HG02870 (cell line): Measurements from ENCODE around the gene NME8.

Source experiments
- ATAC-seq: cut with Tn5 transposase; IDR thresholded peaks from one replicate; pipeline ENCODE4 v1.9.1; 2021; ENCODE audit warnings: mild to moderate bottlenecking, moderate library complexity; ENCODE audit not compliant: unreplicated experiment

Gene NME8

GRCh38 chr7:37899712-37900247 lies 51.4 kb downstream of the NME8 start:
- ATAC-seq = no peak

- ATAC-seq = no peak
Measured at GRCh38 chr7:37901236-37901827, 52.9 kb downstream of the NME8 start.

GRCh38 chr7:37901890-37902524 lies 53.6 kb downstream of the NME8 start:
- ATAC-seq = no peak

GRCh38 chr7:37908221-37908788 lies 59.9 kb downstream of the NME8 start:
- no peak for ATAC-seq

- no peak for ATAC-seq
Measured at GRCh38 chr7:37912756-37913155, 64.4 kb downstream of the NME8 start.

- no peak for ATAC-seq
Measured at GRCh38 chr7:37915438-37915837, 67.0 kb downstream of the NME8 start.

GRCh38 chr7:37916017-37916672 lies 67.7 kb downstream of the NME8 start:
- no peak for ATAC-seq

- peak; percentile 46 for ATAC-seq
Measured at GRCh38 chr7:37916673-37917660, 68.6 kb downstream of the NME8 start, which contains the start of gene SFRP4. SFRP4 (minus strand) TSS chr7:37916817; CDS start chr7:37916537, 280 bp downstream.

- no peak for ATAC-seq
Measured at GRCh38 chr7:37918526-37918925, 70.1 kb downstream of the NME8 start.

GRCh38 chr7:37920305-37920848 lies 72.0 kb downstream of the NME8 start, which contains the start of gene EPDR1:
EPDR1 (plus strand) TSS chr7:37920640; CDS start chr7:37920940, 300 bp downstream.
- ATAC-seq = peak; percentile 21

GRCh38 chr7:37920849-37921805 lies 72.7 kb downstream of the NME8 start:
- ATAC-seq = peak; percentile 36

- ATAC-seq = no peak
Measured at GRCh38 chr7:37921876-37922275, 73.5 kb downstream of the NME8 start.

GRCh38 chr7:37923996-37924395 lies 75.6 kb downstream of the NME8 start:
- no peak for ATAC-seq

- no peak for ATAC-seq
Measured at GRCh38 chr7:37924491-37925041, 76.2 kb downstream of the NME8 start.

GRCh38 chr7:37925620-37926019 lies 77.2 kb downstream of the NME8 start:
- ATAC-seq = no peak

GRCh38 chr7:37927773-37928444 lies 79.5 kb downstream of the NME8 start:
- ATAC-seq = no peak

- ATAC-seq = no peak
Measured at GRCh38 chr7:37928878-37929277, 80.5 kb downstream of the NME8 start.
